ENCODE data around the gene HIF1A. TPM values are rescaled to one million over a fixed set of nuclear protein-coding genes. Genes with fewer than 3 reads are reported as not detected.

The HIF1A gene
- total and polyA plus RNA-seq, 2 experiments from 2014 or later: 113 to 242 TPM

DNA sequence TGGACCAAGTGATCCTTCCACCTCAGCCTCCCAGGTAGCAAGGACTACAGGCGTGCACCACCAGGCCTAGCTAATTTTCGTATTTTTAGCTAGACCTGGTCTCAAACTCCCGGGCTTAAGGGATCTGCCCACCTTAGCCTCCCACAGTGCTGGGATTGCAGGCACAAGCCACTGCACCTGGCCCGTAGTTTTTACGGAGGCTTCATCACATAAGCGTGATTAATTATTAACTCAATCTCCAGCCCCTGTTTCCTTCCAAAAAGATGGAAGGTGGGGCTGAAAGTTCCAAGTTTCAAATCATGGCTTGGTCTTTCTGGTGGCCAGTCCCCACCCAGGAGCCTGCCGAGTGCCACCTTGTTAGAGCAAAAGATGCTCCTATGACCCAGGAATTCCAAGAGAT is 22.5 kb upstream of the HIF1A start (continued):
- no peak for TF ChIP-seq ZNF462 (CRISPR knock-in tag; IDR thresholded peaks at IDR 0.05)
- TF ChIP-seq ETS1 (IDR thresholded peaks at IDR 0.05): no peak
- no peak for TF ChIP-seq NANOG (IDR thresholded peaks at IDR 0.05; ENCODE audit: borderline replicate concordance)
- TF ChIP-seq EZH2phosphoT487 (IDR thresholded peaks at IDR 0.05; ENCODE audit: unreplicated experiment): no peak
- TF ChIP-seq JUNB (IDR thresholded peaks at IDR 0.05; ENCODE audit: unreplicated experiment): no peak
- no peak for TF ChIP-seq CREB1 (CRISPR knock-in tag; IDR thresholded peaks at IDR 0.05; ENCODE audit: low read depth)

DNA sequence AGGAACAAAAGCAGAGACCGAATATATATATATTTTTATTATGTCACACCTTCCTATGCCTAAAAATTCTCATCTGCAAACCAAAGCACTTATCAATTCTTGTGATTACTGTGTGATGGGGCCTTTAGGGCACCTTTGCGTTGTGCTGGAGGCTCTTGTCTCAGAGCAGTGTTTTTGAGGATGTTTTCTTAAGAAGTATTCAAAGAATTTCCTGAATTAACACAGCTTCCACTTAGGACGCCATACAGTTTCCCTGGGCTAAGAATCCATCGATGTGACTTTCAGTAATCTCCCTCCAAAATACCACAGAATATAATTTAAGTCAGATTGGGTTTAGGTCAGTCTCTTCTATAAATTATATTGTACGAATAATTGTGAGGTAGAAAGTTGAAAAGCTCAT is 22.0 kb upstream of the HIF1A start:
- H3K4me1 Mint-ChIP-seq: peaks cover 16% of the 10 kb centered on the region
- H3K9me3 Mint-ChIP-seq: no peaks in the 10 kb centered on the region
- no peaks in the 10 kb centered on the region for H3K27me3 ChIP-seq (ENCODE audit: insufficient read depth)
- peaks cover 2% of the 10 kb centered on the region for H3K27me3 Mint-ChIP-seq (ENCODE audit: insufficient read depth, low read depth, poor library complexity)
- TF ChIP-seq CTCF (conservative IDR thresholded peaks at IDR 0.05; ENCODE audit: low read depth in 2 of 2) (no peak), CREB1 (CRISPR knock-in tag; IDR thresholded peaks at IDR 0.05; ENCODE audit: low read depth) (no peak), ZNF331 (CRISPR knock-in tag; IDR thresholded peaks at IDR 0.05; ENCODE audit: low read depth) (no peak), ZNF114 (CRISPR knock-in tag; IDR thresholded peaks at IDR 0.05) (no peak), STAT1 (IDR thresholded peaks at IDR 0.05; ENCODE audit: unreplicated experiment) (no peak), ETS1 (IDR thresholded peaks at IDR 0.05) (no peak), JUNB (IDR thresholded peaks at IDR 0.05; ENCODE audit: unreplicated experiment) (no peak)
- TF ChIP-seq, protein P1, sequence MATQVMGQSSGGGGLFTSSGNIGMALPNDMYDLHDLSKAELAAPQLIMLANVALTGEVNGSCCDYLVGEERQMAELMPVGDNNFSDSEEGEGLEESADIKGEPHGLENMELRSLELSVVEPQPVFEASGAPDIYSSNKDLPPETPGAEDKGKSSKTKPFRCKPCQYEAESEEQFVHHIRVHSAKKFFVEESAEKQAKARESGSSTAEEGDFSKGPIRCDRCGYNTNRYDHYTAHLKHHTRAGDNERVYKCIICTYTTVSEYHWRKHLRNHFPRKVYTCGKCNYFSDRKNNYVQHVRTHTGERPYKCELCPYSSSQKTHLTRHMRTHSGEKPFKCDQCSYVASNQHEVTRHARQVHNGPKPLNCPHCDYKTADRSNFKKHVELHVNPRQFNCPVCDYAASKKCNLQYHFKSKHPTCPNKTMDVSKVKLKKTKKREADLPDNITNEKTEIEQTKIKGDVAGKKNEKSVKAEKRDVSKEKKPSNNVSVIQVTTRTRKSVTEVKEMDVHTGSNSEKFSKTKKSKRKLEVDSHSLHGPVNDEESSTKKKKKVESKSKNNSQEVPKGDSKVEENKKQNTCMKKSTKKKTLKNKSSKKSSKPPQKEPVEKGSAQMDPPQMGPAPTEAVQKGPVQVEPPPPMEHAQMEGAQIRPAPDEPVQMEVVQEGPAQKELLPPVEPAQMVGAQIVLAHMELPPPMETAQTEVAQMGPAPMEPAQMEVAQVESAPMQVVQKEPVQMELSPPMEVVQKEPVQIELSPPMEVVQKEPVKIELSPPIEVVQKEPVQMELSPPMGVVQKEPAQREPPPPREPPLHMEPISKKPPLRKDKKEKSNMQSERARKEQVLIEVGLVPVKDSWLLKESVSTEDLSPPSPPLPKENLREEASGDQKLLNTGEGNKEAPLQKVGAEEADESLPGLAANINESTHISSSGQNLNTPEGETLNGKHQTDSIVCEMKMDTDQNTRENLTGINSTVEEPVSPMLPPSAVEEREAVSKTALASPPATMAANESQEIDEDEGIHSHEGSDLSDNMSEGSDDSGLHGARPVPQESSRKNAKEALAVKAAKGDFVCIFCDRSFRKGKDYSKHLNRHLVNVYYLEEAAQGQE (IDR thresholded peaks at IDR 0.05; ENCODE audit: unreplicated experiment): no peak
- H3K27ac ChIP-seq (ENCODE audit: low read depth): peak overlapping the region; percentile 53
- H3K27ac Mint-ChIP-seq: no peak overlapping the region
- H3K4me1 ChIP-seq (ENCODE audit: insufficient read depth): peaks cover 23% of the 10 kb centered on the region
- peak; percentile 74 for DNase-seq (ENCODE audit: low spot score)
- no peak overlapping the region for H3K4me2 ChIP-seq
- H3K4me3 ChIP-seq: no peak overlapping the region
- no peaks in the 10 kb centered on the region for H4K20me1 ChIP-seq (replicated peaks; ENCODE audit: insufficient read depth)
- no peaks in the 10 kb centered on the region for H3F3A ChIP-seq (replicated peaks; ENCODE audit: low read depth)
- no peaks in the 10 kb centered on the region for H3K36me3 ChIP-seq (ENCODE audit: insufficient read depth)
- H3K9me2 ChIP-seq (ENCODE audit: insufficient read depth): 0 out of 2 replicates have a peak, but pooled peaks cover 3% of the 10 kb centered on the region
- ATAC-seq: peak; percentile 61
- H3K79me2 ChIP-seq (replicated peaks; ENCODE audit: insufficient read depth): no peaks in the 10 kb centered on the region
- H2AFZ ChIP-seq: peak overlapping the region; percentile 57; the same call in 1 of the 2 replicates
- no peaks in the 10 kb centered on the region; the same call in 2 of the 3 replicates for H3K36me3 Mint-ChIP-seq (ENCODE audit: low read depth)
- no peak overlapping the region for H3K4me3 Mint-ChIP-seq
